HG03108 (cell line): ENCODE measurements around the gene BDP1.
"Not testable (repeated sequence)": the region's sequence is repeated elsewhere in the genome, so short reads cannot be mapped to it uniquely, and the experiment has no call there.

Experiments
- ATAC-seq: cut with Tn5 transposase; IDR thresholded peaks from one replicate; pipeline ENCODE4 v1.9.1; 2021; ENCODE audit warnings: moderate library complexity; ENCODE audit not compliant: unreplicated experiment

Gene BDP1

DNA sequence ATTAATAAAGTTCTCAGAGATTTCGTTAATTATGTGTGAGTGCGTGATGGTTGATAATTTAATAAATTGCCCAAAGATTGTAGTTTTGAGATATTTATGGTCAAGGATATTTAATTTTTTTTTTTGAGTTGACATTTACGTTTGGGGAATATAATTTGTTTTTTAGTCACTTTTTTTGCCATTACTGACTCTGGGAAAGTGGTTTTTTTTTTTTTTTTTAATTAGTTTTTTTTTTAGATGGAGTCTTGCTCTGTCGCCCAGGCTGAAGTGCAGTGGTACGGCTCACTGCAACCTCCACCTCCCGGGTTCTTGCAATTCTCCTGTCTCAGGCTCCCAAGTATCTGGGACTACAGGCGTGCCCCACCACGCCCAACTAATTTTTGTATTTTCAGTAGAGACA is 1.7 kb downstream of the BDP1 start:
- ATAC-seq, result no peak

- no peak for ATAC-seq
Measured at GRCh38 chr5:71460693-71461092, 5.2 kb downstream of the BDP1 start.

DNA sequence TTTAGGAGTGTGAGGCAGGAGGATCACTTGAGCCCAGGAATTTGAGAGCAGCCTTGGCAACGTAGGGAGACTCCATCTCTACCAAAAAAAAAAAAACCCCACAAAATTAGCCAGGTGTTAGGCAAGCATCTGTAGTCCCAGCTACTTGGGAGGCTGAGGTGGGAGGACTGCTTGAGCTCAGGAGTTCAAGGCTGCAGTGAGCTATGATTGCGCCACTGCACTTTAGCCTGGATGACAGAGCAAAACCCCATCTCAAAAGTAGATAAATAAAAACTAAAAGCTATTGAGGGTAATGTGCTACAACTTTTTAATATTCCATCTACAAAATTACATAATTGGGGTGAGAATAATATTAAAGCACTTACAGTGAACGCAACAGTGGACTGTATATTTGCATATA is 5.9 kb downstream of the BDP1 start:
- no peak for ATAC-seq

DNA sequence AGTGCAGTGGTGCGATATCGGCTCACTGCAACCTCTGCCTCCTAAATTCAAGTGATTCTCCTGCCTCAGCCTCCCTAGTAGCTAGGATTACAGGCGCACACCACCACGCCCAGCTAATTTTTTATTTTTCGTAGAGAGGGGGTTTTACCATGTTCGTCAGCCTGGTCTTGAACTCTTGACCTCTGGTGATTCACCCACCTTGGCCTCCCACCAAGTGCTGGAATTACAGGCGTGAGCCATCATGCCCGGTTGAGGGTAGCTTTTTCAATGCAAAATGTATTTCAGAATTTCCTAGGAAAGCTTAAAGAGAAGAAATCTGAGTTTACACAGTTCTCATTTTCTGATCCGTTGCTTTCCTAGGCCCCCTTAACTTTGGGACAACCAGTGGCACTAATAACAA is 15.7 kb downstream of the BDP1 start:
- no peak for ATAC-seq

GRCh38 chr5:71475788-71476384 is 20.4 kb downstream of the BDP1 start:
- ATAC-seq, result no peak

DNA sequence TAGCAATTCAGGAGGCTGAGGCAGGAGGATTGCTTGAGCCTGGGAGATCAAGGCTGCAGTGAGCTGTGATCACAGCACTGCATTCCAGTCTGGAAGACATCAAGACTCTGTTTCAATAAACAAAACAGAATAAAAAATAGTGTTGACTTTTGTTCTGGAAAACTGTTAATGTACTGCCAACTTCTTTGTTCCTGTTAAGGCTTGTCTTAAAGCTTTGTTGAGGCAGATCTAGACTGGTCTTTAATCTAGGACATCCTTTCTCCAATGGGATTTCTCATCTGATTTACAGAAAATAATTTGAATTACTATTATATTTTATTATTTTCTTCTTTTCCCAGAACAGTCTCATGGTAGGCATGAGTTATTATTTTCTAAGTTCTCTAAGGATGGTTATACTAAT is 26.0 kb downstream of the BDP1 start:
- ATAC-seq, result no peak

- ATAC-seq, result no peak
Measured at GRCh38 chr5:71482132-71482531, 26.7 kb downstream of the BDP1 start.

DNA sequence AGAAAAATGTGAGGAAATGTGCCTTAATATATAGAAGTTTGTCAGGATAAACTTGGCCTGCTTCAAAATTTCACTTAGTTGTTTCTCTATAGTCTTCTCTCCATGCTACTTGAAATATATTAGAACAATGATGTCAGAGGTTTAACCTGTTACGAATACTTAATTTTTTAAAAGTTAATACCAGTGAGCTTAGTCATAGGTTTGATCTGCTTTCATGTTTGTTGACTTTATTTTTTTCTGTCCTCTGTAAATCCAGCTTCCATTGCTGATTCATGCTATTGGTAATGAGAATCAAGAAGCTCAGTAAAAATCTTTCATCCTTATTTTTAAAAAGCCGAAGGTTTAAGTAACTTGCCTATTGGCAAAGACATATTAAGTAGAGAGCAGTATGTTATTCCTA is 27.9 kb downstream of the BDP1 start:
- no peak for ATAC-seq

DNA sequence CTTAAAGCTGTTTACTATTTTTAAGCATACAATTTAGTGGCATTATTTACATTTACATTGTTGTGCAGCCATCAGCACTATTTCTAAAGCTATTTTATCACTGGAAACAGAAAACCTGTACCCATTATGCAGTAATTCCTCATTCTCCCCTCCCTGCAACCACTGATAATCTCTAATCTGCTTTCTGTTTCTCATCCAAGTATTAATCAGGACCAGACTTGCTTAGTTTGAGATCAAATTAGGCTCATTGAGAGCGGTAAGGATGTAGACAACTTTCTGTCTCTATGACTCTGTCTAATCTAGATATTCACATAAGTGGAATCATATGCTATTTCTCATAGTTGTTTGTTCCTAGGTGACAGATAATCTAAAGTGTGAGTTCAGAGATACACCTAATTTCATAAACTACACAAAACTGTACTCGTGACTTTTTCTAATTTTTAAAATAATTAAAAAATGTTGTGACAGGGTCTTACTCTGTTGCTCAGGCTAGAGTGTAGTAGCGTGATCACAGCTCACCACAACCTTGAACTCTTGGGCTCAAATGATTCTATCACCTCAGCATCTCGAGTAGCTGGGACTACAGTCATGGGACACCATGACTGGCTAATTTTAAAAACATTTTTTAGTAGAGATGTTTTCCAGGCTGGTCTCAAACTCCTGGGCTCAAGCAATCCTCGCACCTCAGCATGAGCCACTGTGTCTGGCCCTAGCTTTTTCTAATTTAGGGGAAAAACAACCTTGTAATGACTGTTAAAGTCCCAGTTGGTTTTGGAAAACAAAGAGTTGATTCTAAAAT is 37.6 kb downstream of the BDP1 start:
- no peak for ATAC-seq

DNA sequence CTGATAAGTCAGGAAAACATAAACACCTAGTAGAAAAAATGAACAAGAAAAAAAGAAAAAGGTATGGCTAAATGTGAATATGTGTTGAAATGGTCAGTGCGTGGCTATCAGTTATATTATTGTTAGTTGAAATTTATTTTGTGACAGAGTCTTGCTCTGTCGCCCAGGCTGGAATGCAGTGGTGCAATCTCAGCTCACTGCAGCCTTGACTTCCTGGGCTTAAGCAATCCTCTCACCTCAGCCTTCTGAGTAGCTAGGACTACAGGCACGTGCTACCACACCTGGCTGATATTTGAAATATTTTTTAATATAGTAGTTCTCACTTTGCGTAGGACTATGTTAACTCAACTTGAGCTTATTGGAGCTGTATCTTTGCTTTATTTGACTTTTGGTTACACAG is 38.8 kb downstream of the BDP1 start:
- not testable (repeated sequence) for ATAC-seq

- ATAC-seq, result not testable (repeated sequence)
Measured at GRCh38 chr5:71498756-71499155, 43.3 kb downstream of the BDP1 start.

DNA sequence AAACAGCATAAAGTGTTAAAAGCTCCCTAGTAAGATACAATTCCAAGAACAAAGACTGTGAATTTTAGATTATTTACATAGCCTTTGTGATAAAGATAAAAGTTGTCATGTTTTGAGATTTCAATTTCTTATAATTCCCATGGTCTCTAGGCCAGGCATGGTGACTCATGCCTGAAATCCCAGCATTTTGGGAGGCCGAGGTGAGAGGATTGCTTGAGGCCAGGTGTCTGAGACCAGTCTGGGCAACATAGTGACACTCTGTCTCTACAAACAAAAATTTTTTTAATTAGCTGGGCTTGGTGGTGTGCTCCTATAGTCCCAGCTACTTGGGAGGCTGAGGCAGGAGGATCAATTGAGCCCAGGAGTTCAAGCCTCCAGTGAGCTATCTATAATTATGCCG is 48.1 kb downstream of the BDP1 start:
- no peak for ATAC-seq

DNA sequence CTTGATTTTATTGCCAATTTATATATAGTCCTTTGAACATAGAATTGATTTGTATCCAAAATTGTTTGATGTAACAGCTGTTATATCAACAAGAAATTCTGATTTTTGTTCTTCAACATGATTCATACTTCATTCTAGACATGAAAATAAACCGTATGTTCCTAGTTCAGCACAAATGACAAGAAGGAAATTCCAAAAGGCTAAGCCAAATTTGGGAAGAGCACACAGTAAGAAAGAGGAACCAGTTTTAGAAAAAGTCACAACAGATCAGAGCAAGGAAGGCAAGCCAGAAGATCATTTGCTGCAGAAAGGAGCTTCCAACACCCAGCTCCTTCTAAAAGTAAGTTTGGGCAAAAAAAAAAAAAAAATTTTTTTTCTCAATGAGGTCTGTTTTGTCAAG is 66.7 kb downstream of the BDP1 start:
- no peak for ATAC-seq

DNA sequence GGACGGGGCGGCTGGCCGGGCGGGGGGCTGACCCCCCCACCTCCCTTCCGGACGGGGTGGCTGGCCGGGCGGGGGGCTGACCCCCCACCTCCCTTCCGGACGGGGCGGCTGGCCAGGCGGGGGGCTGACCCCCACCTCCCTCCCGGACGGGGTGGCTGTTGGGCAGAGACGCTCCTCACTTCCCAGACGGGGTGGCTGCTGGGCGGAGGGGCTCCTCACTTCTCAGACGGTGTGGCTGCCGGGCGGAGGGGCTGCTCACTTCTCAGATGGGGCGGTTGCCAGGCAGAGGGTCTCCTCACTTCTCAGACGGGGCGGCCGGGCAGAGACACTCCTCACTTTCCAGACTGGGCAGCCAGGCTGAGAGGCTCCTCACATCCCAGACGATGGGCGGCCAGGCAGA is 70.2 kb downstream of the BDP1 start:
- not testable (repeated sequence) for ATAC-seq

- no peak for ATAC-seq
Measured at GRCh38 chr5:71528206-71528605, 72.8 kb downstream of the BDP1 start.

- ATAC-seq, result no peak
Measured at GRCh38 chr5:71529682-71530081, 74.2 kb downstream of the BDP1 start.

GRCh38 chr5:71533142-71533541 is 77.7 kb downstream of the BDP1 start:
- no peak for ATAC-seq

- ATAC-seq, result peak; percentile 63
Measured at GRCh38 chr5:71533615-71534014, 78.2 kb downstream of the BDP1 start.

DNA sequence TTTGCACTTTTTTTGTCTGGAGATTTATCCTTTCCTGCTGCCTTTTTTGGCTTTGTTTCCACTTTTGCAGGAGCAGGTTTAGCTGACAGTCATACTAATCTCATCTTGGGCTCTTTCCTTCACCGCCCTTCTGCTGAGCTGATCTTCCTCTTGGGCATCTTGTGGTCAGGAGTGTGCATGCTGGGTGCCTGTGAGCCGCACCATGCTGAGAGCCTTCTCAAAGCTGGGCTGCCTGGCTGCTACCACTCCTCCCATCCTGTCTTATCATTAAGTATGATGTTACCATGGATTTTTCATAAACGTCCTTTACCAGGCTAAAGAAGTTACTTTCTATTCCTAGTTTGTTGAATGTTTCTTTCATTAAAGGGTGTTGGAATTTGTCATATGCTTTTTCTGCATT is 82.2 kb downstream of the BDP1 start:
- no peak for ATAC-seq

GRCh38 chr5:71550885-71551284 is 95.4 kb downstream of the BDP1 start:
- not testable (repeated sequence) for ATAC-seq

- not testable (repeated sequence) for ATAC-seq
Measured at GRCh38 chr5:71551582-71551981, 96.1 kb downstream of the BDP1 start.

- ATAC-seq, result not testable (repeated sequence)
Measured at GRCh38 chr5:71552026-71552749, 96.7 kb downstream of the BDP1 start.
